GM21786 (cell line): ENCODE results near the gene TTC3.
"Not testable (repeated sequence)": the region's sequence is repeated elsewhere in the genome, so short reads cannot be mapped to it uniquely, and the experiment has no call there.

Source experiments
- ATAC-seq: cut with Tn5 transposase; IDR thresholded peaks from one replicate; pipeline ENCODE4 v1.9.1; 2021; ENCODE audit not compliant: unreplicated experiment

TTC3 gene, protein sequence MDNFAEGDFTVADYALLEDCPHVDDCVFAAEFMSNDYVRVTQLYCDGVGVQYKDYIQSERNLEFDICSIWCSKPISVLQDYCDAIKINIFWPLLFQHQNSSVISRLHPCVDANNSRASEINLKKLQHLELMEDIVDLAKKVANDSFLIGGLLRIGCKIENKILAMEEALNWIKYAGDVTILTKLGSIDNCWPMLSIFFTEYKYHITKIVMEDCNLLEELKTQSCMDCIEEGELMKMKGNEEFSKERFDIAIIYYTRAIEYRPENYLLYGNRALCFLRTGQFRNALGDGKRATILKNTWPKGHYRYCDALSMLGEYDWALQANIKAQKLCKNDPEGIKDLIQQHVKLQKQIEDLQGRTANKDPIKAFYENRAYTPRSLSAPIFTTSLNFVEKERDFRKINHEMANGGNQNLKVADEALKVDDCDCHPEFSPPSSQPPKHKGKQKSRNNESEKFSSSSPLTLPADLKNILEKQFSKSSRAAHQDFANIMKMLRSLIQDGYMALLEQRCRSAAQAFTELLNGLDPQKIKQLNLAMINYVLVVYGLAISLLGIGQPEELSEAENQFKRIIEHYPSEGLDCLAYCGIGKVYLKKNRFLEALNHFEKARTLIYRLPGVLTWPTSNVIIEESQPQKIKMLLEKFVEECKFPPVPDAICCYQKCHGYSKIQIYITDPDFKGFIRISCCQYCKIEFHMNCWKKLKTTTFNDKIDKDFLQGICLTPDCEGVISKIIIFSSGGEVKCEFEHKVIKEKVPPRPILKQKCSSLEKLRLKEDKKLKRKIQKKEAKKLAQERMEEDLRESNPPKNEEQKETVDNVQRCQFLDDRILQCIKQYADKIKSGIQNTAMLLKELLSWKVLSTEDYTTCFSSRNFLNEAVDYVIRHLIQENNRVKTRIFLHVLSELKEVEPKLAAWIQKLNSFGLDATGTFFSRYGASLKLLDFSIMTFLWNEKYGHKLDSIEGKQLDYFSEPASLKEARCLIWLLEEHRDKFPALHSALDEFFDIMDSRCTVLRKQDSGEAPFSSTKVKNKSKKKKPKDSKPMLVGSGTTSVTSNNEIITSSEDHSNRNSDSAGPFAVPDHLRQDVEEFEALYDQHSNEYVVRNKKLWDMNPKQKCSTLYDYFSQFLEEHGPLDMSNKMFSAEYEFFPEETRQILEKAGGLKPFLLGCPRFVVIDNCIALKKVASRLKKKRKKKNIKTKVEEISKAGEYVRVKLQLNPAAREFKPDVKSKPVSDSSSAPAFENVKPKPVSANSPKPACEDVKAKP (N-terminal part only)

GRCh38 chr21:37072988-37073416 is at the start of gene TTC3, which contains the start of gene PIGP:
TSS of gene TTC3 (plus strand) at chr21:37073254. CDS start at chr21:37087258, 14,004 bp downstream.
TSS of gene PIGP (minus strand) at chr21:37073071. CDS start at chr21:37072515, 556 bp downstream.
- ATAC-seq: peak; percentile 44

DNA sequence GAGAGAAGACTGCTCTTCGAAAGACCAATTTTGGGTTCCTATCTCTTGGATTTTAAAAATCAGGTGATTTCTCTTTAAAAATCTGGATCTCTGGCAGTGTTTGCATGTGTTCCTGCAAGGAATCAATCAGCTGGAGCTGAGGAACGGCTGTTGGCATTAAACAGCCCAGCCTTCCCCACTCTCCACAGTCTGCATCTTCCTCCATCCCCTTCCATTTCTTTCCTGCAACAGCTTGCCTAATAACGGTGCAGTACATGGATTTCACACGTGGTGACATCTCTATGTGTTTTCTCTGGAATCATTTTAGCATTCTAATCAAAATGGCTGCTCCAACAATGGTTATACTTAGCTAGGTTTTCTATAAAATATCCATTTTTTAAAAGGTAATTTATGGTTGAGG is 46.6 kb upstream of the TTC3 start:
- ATAC-seq: no peak

DNA sequence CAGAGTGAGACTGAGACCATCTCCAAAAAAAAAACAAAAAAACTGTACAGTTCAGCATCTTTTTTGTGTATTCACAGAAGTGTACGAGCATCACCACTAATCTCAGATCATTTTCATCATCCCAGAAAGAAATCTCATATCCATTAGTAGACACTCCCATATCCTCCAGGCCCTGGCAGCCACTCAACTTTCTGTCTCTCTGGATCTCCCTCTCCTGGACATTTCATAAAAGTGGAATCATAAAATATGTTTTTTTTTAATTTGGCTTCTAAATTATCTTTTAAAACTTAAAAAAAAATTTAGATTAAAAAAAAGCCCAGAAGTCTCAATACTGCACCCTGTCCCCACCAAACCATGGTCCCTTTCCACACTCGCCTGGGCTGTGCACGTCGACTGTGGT is 44.5 kb upstream of the TTC3 start:
- no peak for ATAC-seq

DNA sequence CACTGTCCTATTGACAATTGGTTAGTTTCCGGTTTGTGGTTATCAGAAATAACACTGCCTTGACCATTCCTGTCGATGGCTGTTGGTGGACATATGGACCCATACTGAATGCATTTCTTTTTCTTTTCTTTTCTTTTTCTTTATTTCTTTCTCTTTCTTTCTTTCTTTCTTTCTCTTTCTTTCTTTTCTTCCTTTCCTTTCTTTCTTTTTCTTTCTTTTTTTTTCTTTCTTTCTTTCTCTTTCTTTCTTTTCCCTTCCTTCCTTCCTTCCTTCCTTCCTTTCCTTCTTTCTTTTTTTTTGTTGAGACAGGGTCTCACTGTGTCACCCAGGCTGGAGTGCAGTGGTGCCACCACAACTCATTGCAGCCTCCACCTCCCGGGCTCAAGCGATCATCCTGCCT is 42.2 kb upstream of the TTC3 start:
- ATAC-seq: no peak

- ATAC-seq: no peak
These were observed 40.8 kb upstream of the TTC3 start for GRCh38 chr21:37032293-37032692.

GRCh38 chr21:37032877-37033471 is 40.1 kb upstream of the TTC3 start:
- ATAC-seq: no peak

DNA sequence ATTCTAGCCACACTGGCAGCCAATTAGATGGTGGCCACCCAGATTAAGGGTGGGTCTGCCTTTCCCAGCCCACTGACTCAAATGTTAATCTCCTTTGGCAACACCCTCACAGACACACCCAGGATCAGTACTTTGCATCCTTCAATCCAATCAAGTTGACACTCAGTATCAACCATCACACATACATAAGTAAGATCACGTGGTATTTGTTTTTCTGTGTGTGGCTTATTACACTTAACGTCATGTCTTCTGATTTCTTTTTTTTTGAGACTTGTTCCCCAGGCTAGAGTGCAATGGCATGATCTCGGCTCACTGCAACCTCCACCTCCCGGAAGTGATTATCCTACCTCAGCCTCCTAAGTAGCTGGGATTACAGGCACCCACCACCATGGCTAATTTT is 38.7 kb upstream of the TTC3 start:
- ATAC-seq: not testable (repeated sequence)

DNA sequence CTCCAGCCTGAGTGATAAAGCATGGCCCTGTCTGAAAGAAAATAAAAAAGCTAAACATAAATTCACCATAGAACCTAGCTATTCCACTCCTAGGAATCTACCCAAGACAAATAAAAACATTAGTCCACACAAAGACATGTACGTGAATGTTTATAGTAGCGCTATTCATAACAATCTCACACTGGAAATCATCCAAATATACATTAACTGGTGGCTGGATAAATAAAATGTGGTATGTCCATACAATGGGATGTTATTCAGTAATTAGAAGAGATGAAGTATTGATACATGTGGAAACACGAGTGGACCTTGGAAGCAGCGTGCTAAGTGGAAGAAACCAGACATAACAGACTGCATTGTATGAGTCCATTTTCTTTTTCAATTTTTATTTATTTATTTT is 36.9 kb upstream of the TTC3 start:
- no peak for ATAC-seq

- no peak for ATAC-seq
These were observed 33.5 kb upstream of the TTC3 start for GRCh38 chr21:37039411-37040075.

DNA sequence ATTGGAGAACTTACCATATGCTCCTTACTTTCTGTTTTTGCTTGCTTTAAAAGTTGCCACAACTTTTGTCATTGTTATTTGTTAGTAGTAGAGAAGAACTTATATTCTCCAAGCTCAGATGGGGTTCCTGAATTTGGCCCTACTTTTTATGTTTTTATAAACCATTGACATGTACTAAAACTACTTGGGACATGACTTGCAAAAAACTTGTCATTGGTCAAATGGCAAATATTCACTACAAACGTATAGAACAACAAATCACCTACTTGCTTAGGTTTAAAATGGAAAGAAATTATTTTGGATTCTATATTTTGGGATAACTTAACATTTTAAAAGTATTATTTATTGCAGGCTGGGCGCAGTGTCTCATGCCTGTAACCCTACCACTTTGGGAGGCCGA is 32.8 kb upstream of the TTC3 start:
- no peak for ATAC-seq

GRCh38 chr21:37041706-37042271 is 31.3 kb upstream of the TTC3 start:
- ATAC-seq: no peak

- no peak for ATAC-seq
These were observed 29.2 kb upstream of the TTC3 start for GRCh38 chr21:37043818-37044217.

DNA sequence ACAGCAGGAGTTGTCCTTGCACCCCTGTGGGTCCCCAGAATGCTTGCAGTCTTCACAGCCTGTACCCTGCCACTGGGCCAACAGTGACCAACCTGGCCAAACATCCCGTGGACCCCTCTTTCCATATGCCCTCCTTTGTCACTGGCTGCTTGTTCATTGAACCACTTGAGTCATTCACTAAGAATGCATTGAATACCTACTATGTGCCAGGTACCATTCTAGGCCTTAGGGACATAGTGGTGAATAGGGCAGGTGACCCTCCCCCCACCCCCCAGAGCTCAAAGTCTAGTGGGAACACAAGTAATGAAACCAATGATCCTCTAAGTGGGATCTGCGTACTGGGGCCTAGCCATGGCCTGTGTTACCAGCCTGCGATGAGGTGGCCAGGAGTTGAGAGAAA is 28.4 kb upstream of the TTC3 start:
- no peak for ATAC-seq

DNA sequence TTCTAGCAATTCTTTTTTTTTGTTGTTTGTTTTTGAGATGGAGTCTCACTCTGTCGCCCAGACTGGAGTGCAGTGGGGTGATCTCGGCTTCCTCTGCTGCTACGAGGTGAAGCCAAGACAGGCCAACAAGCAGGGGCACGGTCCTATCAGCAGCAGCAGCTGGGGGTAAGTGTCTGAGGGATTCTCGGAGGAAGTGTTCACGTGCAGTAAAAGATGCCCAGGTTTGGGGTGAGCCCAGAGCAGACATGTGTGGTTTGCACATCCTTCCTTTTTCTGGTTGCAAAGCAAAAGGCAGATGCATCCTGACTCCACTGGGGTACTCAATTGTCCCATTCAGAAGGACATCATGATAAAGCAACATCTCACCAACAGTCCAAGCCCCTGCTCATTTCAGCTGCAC is 27.9 kb upstream of the TTC3 start:
- no peak for ATAC-seq

GRCh38 chr21:37045556-37045955 is 27.5 kb upstream of the TTC3 start:
- no peak for ATAC-seq

DNA sequence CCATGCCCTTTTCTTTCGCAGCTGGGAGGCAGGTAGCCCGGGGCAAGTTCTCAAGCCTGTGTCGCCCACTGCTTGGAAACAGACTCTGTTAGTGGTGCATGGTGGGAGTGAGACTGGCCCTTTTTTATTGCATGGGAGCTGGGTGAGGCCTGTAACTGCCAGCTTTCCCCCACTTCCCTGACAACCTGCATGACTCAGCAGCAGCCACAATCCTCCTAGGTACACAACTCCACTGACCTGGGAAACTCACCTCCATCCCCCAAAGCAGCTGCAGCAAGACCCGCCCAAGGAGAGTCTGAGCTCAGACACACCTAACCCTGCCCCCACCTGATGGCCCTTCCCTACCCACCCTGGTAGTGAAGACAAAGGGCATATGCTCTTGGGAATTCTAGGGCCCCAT is 26.0 kb upstream of the TTC3 start:
- no peak for ATAC-seq

DNA sequence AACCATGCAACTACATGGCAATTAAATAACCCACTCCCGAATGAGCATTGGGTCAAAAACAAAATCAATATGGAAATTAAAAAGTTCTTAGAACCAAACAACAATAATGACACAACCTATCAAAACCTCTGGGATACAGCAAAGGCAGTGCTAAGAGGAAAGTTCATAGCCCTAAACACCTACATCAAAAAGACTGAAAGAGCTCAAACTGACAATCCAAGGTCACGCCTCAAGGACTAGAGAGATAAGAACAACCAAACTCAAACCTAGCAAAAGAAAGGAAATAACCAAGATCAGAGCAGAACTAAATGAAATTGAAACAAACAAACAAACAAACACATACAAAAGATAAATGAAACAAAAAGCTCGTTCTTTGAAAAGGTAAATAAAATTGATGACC is 23.3 kb upstream of the TTC3 start:
- ATAC-seq: not testable (repeated sequence)

- ATAC-seq: no peak
These were observed 17.7 kb upstream of the TTC3 start for GRCh38 chr21:37055271-37055855.

DNA sequence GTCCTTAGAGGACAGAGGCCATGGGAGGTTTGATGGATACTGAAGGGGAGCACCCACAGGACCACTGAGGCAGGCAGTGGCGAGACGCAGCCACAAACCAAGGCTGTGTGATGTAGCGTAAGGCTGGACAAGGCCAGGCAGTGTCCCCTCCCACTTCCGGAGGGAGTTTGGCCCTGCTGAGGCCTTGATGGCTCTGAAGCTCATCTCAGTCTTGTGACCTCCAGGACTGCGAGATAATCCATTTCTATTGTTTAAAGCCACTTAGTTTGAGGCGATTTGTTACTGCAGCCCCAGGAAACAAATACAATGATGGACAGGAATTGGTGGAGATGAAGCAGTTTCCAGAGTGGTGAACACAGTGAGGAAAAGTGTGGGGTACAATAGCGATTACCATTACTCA is 15.4 kb upstream of the TTC3 start:
- ATAC-seq: no peak

DNA sequence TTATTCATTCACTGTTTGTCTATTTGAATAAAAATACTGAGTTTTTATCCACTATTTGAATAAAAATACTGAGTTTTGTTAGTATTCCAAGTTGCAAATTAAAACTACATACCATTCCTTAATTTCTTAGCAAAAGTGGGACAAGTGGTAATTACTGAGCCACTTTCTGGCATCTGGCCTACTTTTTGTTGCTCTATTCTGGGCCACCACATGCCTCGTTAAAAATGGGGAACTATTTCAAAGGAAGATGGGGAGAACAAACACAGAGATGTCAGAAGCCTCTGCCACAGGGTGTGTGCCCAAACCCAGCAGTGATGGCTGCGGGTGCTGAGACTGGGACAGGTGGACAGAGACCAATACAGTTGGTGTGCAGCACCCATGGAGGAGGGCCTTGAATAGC is 14.8 kb upstream of the TTC3 start:
- no peak for ATAC-seq
